Retinal pigment epithelial cell (primary cell): ENCODE data around the gene PRR5.
"Not testable (repeated sequence)": the region's sequence is repeated elsewhere in the genome, so short reads cannot be mapped to it uniquely, and the experiment has no call there.

Source experiments
- DNase-seq: peaks from one replicate; pipeline ENCODE4 v3.0.0-alpha.2; 2010; ENCODE audit warnings: low read depth
- H3K4me3 ChIP-seq: 2 replicates; pipeline ENCODE4 v1.5.1; 2011; ENCODE audit warnings: mild to moderate bottlenecking, low read length, control low read depth, moderate library complexity
- CTCF ChIP-seq: conservative IDR thresholded peaks from 2 replicates; pipeline ENCODE4 v1.5.1; 2011; ENCODE audit warnings: low read depth, low read length, control low read depth, inconsistent platforms

PRR5 gene

GRCh38 chr22:44672632-44673031 is 29.4 kb upstream of the PRR5 start:
- DNase-seq: no peak
- H3K4me3 ChIP-seq: no peak overlapping the region
- no peak for TF ChIP-seq CTCF

GRCh38 chr22:44673406-44673805 is 28.6 kb upstream of the PRR5 start:
- no peak for DNase-seq
- TF ChIP-seq CTCF: no peak
- no peak overlapping the region for H3K4me3 ChIP-seq

GRCh38 chr22:44676066-44676440 is 26.0 kb upstream of the PRR5 start:
- H3K4me3 ChIP-seq, DNase-seq: not testable (repeated sequence)

- H3K4me3 ChIP-seq: no peak overlapping the region
- no peak for DNase-seq
- no peak for TF ChIP-seq CTCF
These were observed 25.3 kb upstream of the PRR5 start for GRCh38 chr22:44676441-44677352.

- DNase-seq: no peak
- no peak for TF ChIP-seq CTCF
- no peak overlapping the region for H3K4me3 ChIP-seq
These were observed 24.6 kb upstream of the PRR5 start for GRCh38 chr22:44677353-44677840.

- H3K4me3 ChIP-seq: no peak overlapping the region
- no peak for DNase-seq
- TF ChIP-seq CTCF: no peak
These were observed 24.0 kb upstream of the PRR5 start for GRCh38 chr22:44677871-44678555.

GRCh38 chr22:44678556-44679305 is 23.3 kb upstream of the PRR5 start:
- TF ChIP-seq CTCF: no peak
- DNase-seq: no peak
- no peak overlapping the region for H3K4me3 ChIP-seq

GRCh38 chr22:44679306-44679647 is 22.7 kb upstream of the PRR5 start:
- not testable (repeated sequence) for H3K4me3 ChIP-seq, DNase-seq
